ENCODE data around the gene CCDC154.

Gene CCDC154

GRCh38 chr16:1438229-1439057 lies 5.9 kb downstream of the CCDC154 start:
- DNase-seq (ENCODE audit: low spot score) = no peak

- DNase-seq (ENCODE audit: low spot score) = no peak
These were observed 6.8 kb downstream of the CCDC154 start for GRCh38 chr16:1437606-1438005.

GRCh38 chr16:1436731-1437355 lies 7.5 kb downstream of the CCDC154 start:
- DNase-seq (ENCODE audit: low spot score) = no peak

- no peak for DNase-seq (ENCODE audit: low spot score)
These were observed 8.2 kb downstream of the CCDC154 start for GRCh38 chr16:1435921-1436697.

GRCh38 chr16:1434644-1435592 lies 9.4 kb downstream of the CCDC154 start:
- no peak for DNase-seq (ENCODE audit: low spot score)

- DNase-seq (ENCODE audit: low spot score) = no peak
These were observed 10.6 kb downstream of the CCDC154 start for GRCh38 chr16:1433756-1434155.

- no peak for DNase-seq (ENCODE audit: low spot score)
These were observed 11.1 kb downstream of the CCDC154 start for GRCh38 chr16:1433263-1433560.

- DNase-seq (ENCODE audit: low spot score) = no peak
These were observed 11.7 kb downstream of the CCDC154 start for GRCh38 chr16:1432388-1433262.

- DNase-seq (ENCODE audit: low spot score) = no peak
These were observed 12.7 kb downstream of the CCDC154 start for GRCh38 chr16:1431497-1432270.

- DNase-seq (ENCODE audit: low spot score) = no peak
These were observed 13.4 kb downstream of the CCDC154 start, which contains the start of gene PERCC1 for GRCh38 chr16:1430759-1431496. PERCC1 (plus strand) TSS chr16:1431078; CDS start chr16:1432594, 1,516 bp downstream.

- no peak for DNase-seq (ENCODE audit: low spot score)
These were observed 14.1 kb downstream of the CCDC154 start for GRCh38 chr16:1430214-1430758.

GRCh38 chr16:1429631-1430030 lies 14.7 kb downstream of the CCDC154 start:
- no peak for DNase-seq (ENCODE audit: low spot score)

- no peak for DNase-seq (ENCODE audit: low spot score)
These were observed 15.3 kb downstream of the CCDC154 start for GRCh38 chr16:1429012-1429411.

GRCh38 chr16:1428511-1428910 lies 15.8 kb downstream of the CCDC154 start:
- DNase-seq (ENCODE audit: low spot score) = no peak

- no peak for DNase-seq (ENCODE audit: low spot score)
These were observed 16.6 kb downstream of the CCDC154 start for GRCh38 chr16:1427473-1428461.

- no peak for DNase-seq (ENCODE audit: low spot score)
These were observed 17.5 kb downstream of the CCDC154 start for GRCh38 chr16:1426734-1427471.

Data from kidney capillary endothelial cell (primary cell).